Vagina (tissue), 2 donors: ENCODE measurements around the gene ASB16. TPM values are rescaled to one million over a fixed set of nuclear protein-coding genes. Genes with fewer than 3 reads are reported as not detected.
"Not testable (repeated sequence)": the region's sequence is repeated elsewhere in the genome, so short reads cannot be mapped to it uniquely, and the experiment has no call there.

Experiments used
- DNase-seq, 2 donors: peaks; one replicate each; pipeline ENCODE4 v3.0.0-alpha.2; 2017; ENCODE audit errors: extremely low spot score in 2 of 2
- H3K27ac ChIP-seq: fragments of 200-600 bp; sonication (generic); one replicate; pipeline ENCODE4 v1.5.1; 2019
- H3K27me3 ChIP-seq: fragments of 200-600 bp; sonication (generic); one replicate; pipeline ENCODE4 v1.5.1; 2019
- H3K36me3 ChIP-seq, 2 donors: fragments of 200-600 bp; sonication (generic); one replicate each; pipeline ENCODE4 v1.5.1; 2017 to 2019
- H3K4me1 ChIP-seq: fragments of 200-600 bp; sonication (generic); one replicate; pipeline ENCODE4 v1.5.1; 2019
- H3K4me3 ChIP-seq, 2 donors: fragments of 200-600 bp; sonication (generic); 1 replicate in 1 of 2; 2 replicates in 1 of 2; pipeline ENCODE4 v1.5.1; 2016 to 2019
- H3K9me3 ChIP-seq: fragments of 200-600 bp; sonication (generic); one replicate; pipeline ENCODE4 v1.5.1; 2019
- POLR2A ChIP-seq, 2 donors: fragments of 450-650 bp; IDR thresholded peaks; one replicate each; pipeline ENCODE4 v1.6.1; 2017; ENCODE audit warnings: antibody characterized with exemption in 2 of 2, mild to moderate bottlenecking in 2 of 2, moderate library complexity in 2 of 2
- POLR2AphosphoS5 ChIP-seq, 2 donors: sonication (generic); formaldehyde crosslinking; IDR thresholded peaks; one replicate each; pipeline ENCODE4 v1.9.0; 2017; ENCODE audit warnings: antibody characterized with exemption in 2 of 2, mild to moderate bottlenecking in 2 of 2, low read depth in 1 of 2; ENCODE audit not compliant: insufficient read depth in 1 of 2
- intact Hi-C: fragments of 100-400 bp; cut with DNase I; formaldehyde crosslinking; loops from one replicate; pipeline ENCODE4 v1.15.1; 2023
- total RNA-seq: library from RNA; depleted of rRNA; stranded (reverse); fragments of >200 nt; gene quantifications from one replicate; pipeline ENCODE4 v1.2.3, GENCODE V29; 2016
- TF ChIP-seq, protein P1 (sequence below), 3 experiments: fragments of 450-650 bp in 2 of 3; fragments of 200-600 bp in 1 of 3; sonication (generic) in 1 of 3; IDR thresholded peaks; one replicate each; pipeline ENCODE4 v1.5.1; 2017 to 2019; ENCODE audit warnings: antibody characterized with exemption in 3 of 3, mild to moderate bottlenecking in 2 of 3, moderate library complexity in 2 of 3

ASB16 gene
- total RNA-seq, 1 donor from 2014 or later: not detected

DNA sequence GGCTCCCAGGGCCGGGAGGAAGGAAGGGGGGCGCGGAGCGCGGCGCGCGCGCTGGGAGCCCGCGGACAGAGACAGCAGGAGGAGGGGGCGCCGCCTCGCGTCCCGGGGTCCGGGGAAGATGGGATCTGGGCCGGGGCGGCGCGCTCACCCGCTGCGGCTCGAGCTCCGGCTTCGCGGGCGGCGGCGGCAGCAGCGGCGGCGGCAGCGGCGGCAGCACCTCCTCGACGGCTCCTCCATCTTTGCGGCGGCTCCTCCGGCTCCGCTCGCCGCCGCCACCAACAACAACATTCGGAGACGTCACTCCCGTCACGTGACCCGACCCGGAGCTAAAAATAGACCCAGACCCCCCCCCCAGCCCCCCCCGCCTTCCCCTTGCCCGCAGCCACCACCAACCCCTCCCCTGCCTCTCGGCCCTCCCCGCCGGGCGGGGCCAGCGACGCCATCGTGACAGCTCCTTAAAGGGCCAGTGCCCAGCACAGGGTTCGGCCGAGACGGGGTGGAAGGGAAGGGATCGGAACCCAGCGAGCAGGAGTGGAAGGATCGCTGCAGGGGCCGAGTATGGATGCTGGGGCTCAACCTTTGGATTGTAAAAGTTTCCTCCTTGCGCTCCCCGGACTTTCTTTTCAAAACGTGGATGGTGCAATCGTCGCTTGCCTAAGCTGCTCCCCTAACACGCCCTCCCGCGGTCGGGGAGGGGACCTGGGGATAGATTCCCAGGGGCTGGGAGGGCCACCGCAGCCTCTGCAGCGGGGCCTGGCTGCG is 47.0 kb upstream of the ASB16 start, which contains the start of gene HDAC5:
HDAC5 (minus strand) TSS at position 286 of the 762 bp plus-strand sequence. CDS start 6,126 bp downstream, outside the sequence.
- TF ChIP-seq, protein P1, sequence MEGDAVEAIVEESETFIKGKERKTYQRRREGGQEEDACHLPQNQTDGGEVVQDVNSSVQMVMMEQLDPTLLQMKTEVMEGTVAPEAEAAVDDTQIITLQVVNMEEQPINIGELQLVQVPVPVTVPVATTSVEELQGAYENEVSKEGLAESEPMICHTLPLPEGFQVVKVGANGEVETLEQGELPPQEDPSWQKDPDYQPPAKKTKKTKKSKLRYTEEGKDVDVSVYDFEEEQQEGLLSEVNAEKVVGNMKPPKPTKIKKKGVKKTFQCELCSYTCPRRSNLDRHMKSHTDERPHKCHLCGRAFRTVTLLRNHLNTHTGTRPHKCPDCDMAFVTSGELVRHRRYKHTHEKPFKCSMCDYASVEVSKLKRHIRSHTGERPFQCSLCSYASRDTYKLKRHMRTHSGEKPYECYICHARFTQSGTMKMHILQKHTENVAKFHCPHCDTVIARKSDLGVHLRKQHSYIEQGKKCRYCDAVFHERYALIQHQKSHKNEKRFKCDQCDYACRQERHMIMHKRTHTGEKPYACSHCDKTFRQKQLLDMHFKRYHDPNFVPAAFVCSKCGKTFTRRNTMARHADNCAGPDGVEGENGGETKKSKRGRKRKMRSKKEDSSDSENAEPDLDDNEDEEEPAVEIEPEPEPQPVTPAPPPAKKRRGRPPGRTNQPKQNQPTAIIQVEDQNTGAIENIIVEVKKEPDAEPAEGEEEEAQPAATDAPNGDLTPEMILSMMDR (IDR thresholded peaks at IDR 0.05): peak in 2 of 3 experiments; percentile 51 to 62
- TF ChIP-seq POLR2A (IDR thresholded peaks at IDR 0.05): peak in 1 of 2 donors; percentile 81
- peak; percentile 73 to 94 for TF ChIP-seq POLR2AphosphoS5 (IDR thresholded peaks at IDR 0.05; ENCODE audit: insufficient read depth in 1 of 2, low read depth in 1 of 2)
- intact Hi-C loops: loop anchor here (5.0 kb wide), 1 partner anchor 56 kb away; the partner anchor contains the start of gene LSM12
- peak in 1 of 2 donors; percentile 98 for DNase-seq
- Histone ChIP-seq H3K4me1 (peaks cover 53% of the 10 kb centered on the region), H3K36me3 (no peaks in the 10 kb centered on the region), H3K4me3 (peak within 1 kb of the TSS; percentile 84 to 96), H3K27ac (peak within 1 kb of the TSS; percentile 99), H3K9me3 (no peaks in the 10 kb centered on the region), H3K27me3 (no peaks in the 10 kb centered on the region)

DNA sequence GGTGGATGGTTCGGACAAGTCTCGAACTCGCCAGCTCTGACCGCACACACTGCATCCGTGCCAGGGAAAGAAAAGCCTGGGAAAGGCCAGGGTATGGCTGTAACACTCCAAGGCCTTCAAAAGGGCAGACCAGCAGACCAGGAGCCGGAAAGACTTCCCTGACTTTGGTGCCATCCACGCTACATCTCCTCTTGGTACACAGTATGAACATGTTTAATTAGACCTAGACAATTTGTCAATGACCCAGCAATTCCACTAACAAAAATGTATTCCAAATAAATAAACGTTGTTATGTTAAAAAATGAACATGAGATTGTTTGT is 46.4 kb upstream of the ASB16 start:
- peaks cover 47% of the 10 kb centered on the region for H3K4me1 ChIP-seq
- no peak for DNase-seq
- intact Hi-C loops: loop anchor here (5.0 kb wide), 1 partner anchor 57 kb away; the partner anchor contains the start of gene LSM12

DNA sequence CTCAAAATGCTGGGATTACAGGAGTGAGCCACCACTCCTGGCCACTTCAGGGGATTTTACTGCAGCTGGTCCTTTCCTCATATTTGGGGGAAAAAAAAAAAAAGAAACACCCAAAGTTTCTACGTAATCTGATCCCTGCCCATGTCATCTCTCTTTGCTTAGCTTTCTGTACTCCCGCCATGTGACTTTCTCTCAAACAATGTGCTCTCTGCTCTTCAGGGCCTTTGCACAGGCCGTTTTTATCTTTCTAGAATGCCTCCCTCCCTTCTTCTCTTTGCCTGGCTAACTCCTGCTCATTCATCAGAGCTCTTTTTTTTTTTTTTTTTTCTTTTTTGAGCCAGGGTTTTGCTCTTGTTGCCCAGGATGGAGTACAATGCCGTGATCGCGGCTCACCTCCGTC is 42.1 kb upstream of the ASB16 start:
- TF ChIP-seq, protein P1 (IDR thresholded peaks at IDR 0.05): no peak
- no peak for TF ChIP-seq POLR2AphosphoS5 (IDR thresholded peaks at IDR 0.05; ENCODE audit: insufficient read depth in 1 of 2, low read depth in 1 of 2)
- TF ChIP-seq POLR2A (IDR thresholded peaks at IDR 0.05): no peak
- H3K4me1 ChIP-seq: peaks cover 10% of the 10 kb centered on the region
- no peak overlapping the region for H3K4me3 ChIP-seq
- H3K27ac ChIP-seq: no peak overlapping the region
- no peaks in the 10 kb centered on the region for H3K36me3 ChIP-seq
- no peak for DNase-seq
- no peaks in the 10 kb centered on the region for H3K9me3 ChIP-seq
- H3K27me3 ChIP-seq: no peaks in the 10 kb centered on the region
- intact Hi-C loops: no loop called here

More for the DNA sequence above, 46.4 kb upstream of the ASB16 start:
- Histone ChIP-seq H3K36me3 (no peaks in the 10 kb centered on the region), H3K27me3 (no peaks in the 10 kb centered on the region), H3K9me3 (no peaks in the 10 kb centered on the region), H3K4me3 (peak overlapping the region; percentile 84 to 96), H3K27ac (peak overlapping the region; percentile 99)
- TF ChIP-seq POLR2AphosphoS5 (IDR thresholded peaks at IDR 0.05; ENCODE audit: insufficient read depth in 1 of 2, low read depth in 1 of 2): no peak
- TF ChIP-seq, protein P1 (IDR thresholded peaks at IDR 0.05): no peak
- no peak for TF ChIP-seq POLR2A (IDR thresholded peaks at IDR 0.05)

DNA sequence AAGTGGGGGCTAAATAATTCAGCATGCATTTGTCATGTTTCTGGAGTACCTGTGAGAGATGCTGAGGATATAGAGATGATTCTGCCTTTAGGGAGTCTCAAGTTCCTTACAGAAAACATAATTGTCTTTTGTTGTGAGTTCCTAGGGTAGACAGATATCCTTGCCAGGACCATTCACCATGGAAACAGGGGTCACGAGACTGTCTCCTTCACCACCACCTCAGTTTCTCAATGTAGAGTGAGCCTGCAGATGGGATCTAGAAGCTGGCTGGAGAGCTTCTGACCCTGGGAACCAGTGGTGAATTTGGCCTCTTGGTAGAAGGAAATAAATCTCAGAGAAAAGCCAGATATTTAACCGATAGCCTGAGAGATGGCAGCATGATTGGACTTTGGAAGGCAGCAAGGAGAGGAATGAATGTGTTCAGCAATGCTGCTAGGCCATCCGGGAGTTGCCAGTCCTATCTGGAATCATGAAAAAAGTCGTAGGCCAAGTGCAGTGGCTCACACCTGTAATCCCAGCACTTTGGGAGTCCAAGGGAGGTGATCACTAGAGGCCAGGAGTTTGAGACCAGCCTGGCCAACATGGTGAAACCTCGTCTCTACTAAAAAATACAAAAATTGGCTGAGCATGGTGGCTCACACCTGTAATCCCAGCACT is 39.7 kb upstream of the ASB16 start:
- Histone ChIP-seq H3K27me3 (no peaks in the 10 kb centered on the region), H3K36me3 (no peaks in the 10 kb centered on the region), H3K4me3 (no peak overlapping the region), H3K27ac (no peak overlapping the region), H3K4me1 (no peaks in the 10 kb centered on the region), H3K9me3 (no peaks in the 10 kb centered on the region)
- DNase-seq: no peak
- intact Hi-C loops: no loop called here
- no peak for TF ChIP-seq POLR2A (IDR thresholded peaks at IDR 0.05)
- TF ChIP-seq POLR2AphosphoS5 (IDR thresholded peaks at IDR 0.05; ENCODE audit: insufficient read depth in 1 of 2, low read depth in 1 of 2): no peak
- TF ChIP-seq, protein P1 (IDR thresholded peaks at IDR 0.05): no peak

DNA sequence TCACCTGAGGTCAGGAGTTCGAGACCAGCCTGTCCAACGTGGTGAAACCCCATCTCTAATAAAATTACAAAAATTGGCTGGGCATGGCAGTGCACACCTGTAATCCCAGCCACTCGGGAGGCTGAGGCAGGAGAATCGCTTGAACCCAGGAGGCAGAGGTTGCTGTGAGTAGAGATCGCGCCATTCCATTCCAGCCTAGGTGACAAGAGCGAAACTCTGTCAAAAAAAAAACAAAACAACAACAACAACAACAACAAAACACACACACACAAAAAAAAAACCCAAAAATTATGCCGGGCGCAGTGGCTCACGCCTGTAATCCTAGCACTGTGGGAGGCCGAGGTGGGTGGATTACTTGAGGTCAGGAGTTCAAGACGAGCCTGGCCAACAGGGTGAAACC is 39.1 kb upstream of the ASB16 start:
- H3K9me3 ChIP-seq, intact Hi-C loops, H3K27ac ChIP-seq, H3K36me3 ChIP-seq, H3K4me3 ChIP-seq, H3K4me1 ChIP-seq, DNase-seq, H3K27me3 ChIP-seq: not testable (repeated sequence)
